ENCODE data around the gene EIPR1. TPM values are rescaled to one million over a fixed set of nuclear protein-coding genes. Genes with fewer than 3 reads are reported as not detected.

Gene EIPR1
- total and polyA plus RNA-seq, 2 experiments from 2014 or later, result 23.2 to 28.2 TPM

- DNase-seq (ENCODE audit: low read depth in 1 of 2, low spot score in 1 of 2), result no peak
- Histone ChIP-seq H3K4me1 (ENCODE audit: low read depth) (peaks cover 1% of the 10 kb centered on the region), H3K4me3 (no peak overlapping the region), H3K27ac (no peak overlapping the region), H3K9me3 (ENCODE audit: low read depth) (no peaks in the 10 kb centered on the region), H3K36me3 (no peaks in the 10 kb centered on the region), H3K27me3 (peaks cover 3% of the 10 kb centered on the region)
- no peak for TF ChIP-seq CTCF (IDR thresholded peaks at IDR 0.05; ENCODE audit: low read depth, low read length)
These were observed 80.1 kb downstream of the EIPR1 start for GRCh38 chr2:3297523-3297922.

GRCh38 chr2:3296182-3296972, 81.2 kb downstream of the EIPR1 start:
- H3K27me3 ChIP-seq, result peaks cover 3% of the 10 kb centered on the region
- DNase-seq (ENCODE audit: low read depth in 1 of 2, low spot score in 1 of 2), result no peak
- H3K4me1 ChIP-seq (ENCODE audit: low read depth), result no peaks in the 10 kb centered on the region
- no peak overlapping the region for H3K4me3 ChIP-seq
- no peaks in the 10 kb centered on the region for H3K9me3 ChIP-seq (ENCODE audit: low read depth)
- no peaks in the 10 kb centered on the region for H3K36me3 ChIP-seq
- H3K27ac ChIP-seq, result no peak overlapping the region
- no peak for TF ChIP-seq CTCF (IDR thresholded peaks at IDR 0.05; ENCODE audit: low read depth, low read length)

GRCh38 chr2:3294493-3294892, 83.1 kb downstream of the EIPR1 start:
- peaks cover 3% of the 10 kb centered on the region for H3K27me3 ChIP-seq
- no peak overlapping the region for H3K4me3 ChIP-seq
- H3K4me1 ChIP-seq (ENCODE audit: low read depth), result no peaks in the 10 kb centered on the region
- DNase-seq (ENCODE audit: low read depth in 1 of 2, low spot score in 1 of 2), result no peak
- H3K36me3 ChIP-seq, result no peaks in the 10 kb centered on the region
- no peak overlapping the region for H3K27ac ChIP-seq
- TF ChIP-seq CTCF (IDR thresholded peaks at IDR 0.05; ENCODE audit: low read depth, low read length), result no peak
- H3K9me3 ChIP-seq (ENCODE audit: low read depth), result no peaks in the 10 kb centered on the region

- Histone ChIP-seq H3K4me1 (ENCODE audit: low read depth) (no peaks in the 10 kb centered on the region), H3K36me3 (no peaks in the 10 kb centered on the region), H3K9me3 (ENCODE audit: low read depth) (no peaks in the 10 kb centered on the region), H3K27me3 (peaks cover 3% of the 10 kb centered on the region), H3K27ac (no peak overlapping the region), H3K4me3 (no peak overlapping the region)
- no peak for TF ChIP-seq CTCF (IDR thresholded peaks at IDR 0.05; ENCODE audit: low read depth, low read length)
- DNase-seq (ENCODE audit: low read depth in 1 of 2, low spot score in 1 of 2), result no peak
These were observed 83.5 kb downstream of the EIPR1 start for GRCh38 chr2:3294069-3294468.

- no peak for TF ChIP-seq CTCF (IDR thresholded peaks at IDR 0.05; ENCODE audit: low read depth, low read length)
- no peak overlapping the region for H3K4me3 ChIP-seq
- peaks cover 3% of the 10 kb centered on the region for H3K27me3 ChIP-seq
- no peaks in the 10 kb centered on the region for H3K36me3 ChIP-seq
- no peaks in the 10 kb centered on the region for H3K4me1 ChIP-seq (ENCODE audit: low read depth)
- no peaks in the 10 kb centered on the region for H3K9me3 ChIP-seq (ENCODE audit: low read depth)
- H3K27ac ChIP-seq, result no peak overlapping the region
- no peak for DNase-seq (ENCODE audit: low read depth in 1 of 2, low spot score in 1 of 2)
These were observed 84.4 kb downstream of the EIPR1 start for GRCh38 chr2:3293221-3293620.

All from cardiac muscle cell (in vitro differentiated cells and primary cell).